ENCODE results near the gene GNAI1. TPM values are rescaled to one million over a fixed set of nuclear protein-coding genes. Genes with fewer than 3 reads are reported as not detected.
A peak's percentile ranks its signal among the peaks of the same experiment; 100 is the strongest.

The GNAI1 gene
- total and polyA plus RNA-seq, 10 of the 15 experiments (the other 5 are each of a cell fraction or from before 2014, with no cell fraction given): not detected

DNA sequence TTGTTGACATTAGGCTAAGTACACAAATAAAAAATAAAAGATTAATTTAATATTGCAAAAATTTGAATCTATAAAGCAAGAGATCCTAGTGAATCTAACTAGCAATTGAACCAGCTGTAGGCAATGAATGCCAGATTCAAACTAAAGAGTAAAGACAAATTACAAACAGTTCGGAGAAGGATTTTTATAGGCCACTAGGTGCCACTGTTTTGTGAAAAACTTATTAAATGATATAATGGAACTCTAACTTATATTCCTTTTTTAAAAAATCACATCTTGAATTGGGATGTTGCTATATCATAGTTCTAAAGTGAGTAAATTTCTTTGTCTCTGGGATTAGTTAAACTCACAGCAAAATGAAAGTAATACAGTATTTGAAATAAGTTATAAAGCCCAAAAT is 39.1 kb upstream of the GNAI1 start:
- no peaks in the 10 kb centered on the region for H3K4me1 ChIP-seq (ENCODE audit: control insufficient read depth, insufficient read depth, low read length)
- CTCF ChIA-PET: interaction anchor here (0.6 kb wide), 1 partner anchor 299 kb away, joined by 3 read pairs; no protein-coding TSS in a partner anchor
- DNase-seq (ENCODE audit: low read depth, low spot score) (no peak), ATAC-seq (no peak), FAIRE-seq (no peak)
- no peak overlapping the region for H3K27ac ChIP-seq (ENCODE audit: control insufficient read depth, insufficient read depth)
- no peaks in the 10 kb centered on the region for H3K36me3 ChIP-seq (ENCODE audit: control insufficient read depth in 2 of 2, insufficient read depth in 2 of 2, low read length in 1 of 2)
- no peaks in the 10 kb centered on the region for H3K27me3 ChIP-seq (replicated peaks in 1 of 2; ENCODE audit: control insufficient read depth in 2 of 2, insufficient read depth in 2 of 2, low read length in 1 of 2)
- RAD21 ChIA-PET (ENCODE audit: unreplicated experiment): no interaction called here
- H2AFZ ChIP-seq (ENCODE audit: control insufficient read depth, low read depth, low read length): no peak overlapping the region
- POLR2A ChIA-PET: no interaction called here
- no peak overlapping the region for H3K4me2 ChIP-seq (ENCODE audit: control insufficient read depth, insufficient read depth)
- in situ Hi-C loops (cut with MboI): no loop called here
- BruUV-seq (replicated peaks): no TSS peak
- SMC1A ChIA-PET (ENCODE audit: uncharacterized antibody, unreplicated experiment): interaction anchor here (1.0 to 1.2 kb wide), 2 partner anchors 8 to 19 kb away, joined by 3 read pairs; no protein-coding TSS in a partner anchor
- WGBS (ENCODE audit: insufficient coverage, insufficient replicate concordance, low lambda C conversion rate, missing lambda C conversion rate): 0% methylated on average over 1 of the region's 1 CpG
- no peak overlapping the region for H3K9ac ChIP-seq (ENCODE audit: control insufficient read depth, insufficient read depth, low read length)
- no peak overlapping the region for H3K4me3 ChIP-seq
- no peaks in the 10 kb centered on the region for H3K9me3 ChIP-seq (replicated peaks; ENCODE audit: control insufficient read depth, insufficient read depth, low read length)
- no peaks in the 10 kb centered on the region for H4K20me1 ChIP-seq (ENCODE audit: control insufficient read depth, insufficient read depth)
- intact Hi-C loops (cut with micrococcal nuclease; ENCODE audit: unreplicated experiment): no loop called here
- H3K79me2 ChIP-seq (ENCODE audit: control insufficient read depth, insufficient read depth, low read length): no peaks in the 10 kb centered on the region
- no peak for TF ChIP-seq ZNF274 (IDR thresholded peaks at IDR 0.05; ENCODE audit: insufficient read depth, insufficient read length)
- TF ChIP-seq RAD21 (IDR thresholded peaks at IDR 0.05; ENCODE audit: insufficient read depth, low read depth, low read length): 0 out of 2 replicates have a peak, but pooled peaks have one; percentile 10

DNA sequence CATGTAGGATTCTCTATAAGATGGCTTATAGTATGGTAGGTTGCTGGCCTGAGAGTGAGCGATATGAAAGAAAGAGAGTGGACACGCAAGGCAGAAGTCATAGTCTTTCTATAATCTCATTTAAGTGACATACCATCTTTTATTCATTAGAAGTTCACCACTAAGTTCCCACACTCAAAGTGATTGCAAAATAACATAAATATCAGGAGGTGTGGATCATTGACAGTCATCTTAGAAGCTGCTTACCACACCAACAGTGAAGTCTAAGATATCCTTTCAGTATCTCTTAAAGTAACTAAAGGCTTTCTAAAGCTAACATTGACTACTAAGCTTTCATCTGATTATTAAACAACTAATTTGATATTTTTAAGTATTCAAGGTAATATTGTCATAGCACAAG is 36.9 kb upstream of the GNAI1 start:
- CTCF ChIA-PET: interaction anchor here (0.6 to 1.7 kb wide), 3 partner anchors 9 to 753 kb away, joined by 3 to 5 read pairs (median 3); no protein-coding TSS in a partner anchor
- H3K9ac ChIP-seq (ENCODE audit: control insufficient read depth, insufficient read depth, low read length): no peak overlapping the region
- no peak overlapping the region for H2AFZ ChIP-seq (ENCODE audit: control insufficient read depth, low read depth, low read length)
- H3K36me3 ChIP-seq (ENCODE audit: control insufficient read depth in 2 of 2, insufficient read depth in 2 of 2, low read length in 1 of 2): no peaks in the 10 kb centered on the region
- WGBS (ENCODE audit: insufficient coverage, insufficient replicate concordance, low lambda C conversion rate, missing lambda C conversion rate): 30% methylated on average over 2 of the region's 2 CpGs
- H3K27ac ChIP-seq (ENCODE audit: control insufficient read depth, insufficient read depth): no peak overlapping the region
- H3K4me1 ChIP-seq (ENCODE audit: control insufficient read depth, insufficient read depth, low read length): no peaks in the 10 kb centered on the region
- no peak overlapping the region for H3K4me3 ChIP-seq
- RAD21 ChIA-PET (ENCODE audit: unreplicated experiment): no interaction called here
- intact Hi-C loops (cut with micrococcal nuclease; ENCODE audit: unreplicated experiment): no loop called here
- BruUV-seq (replicated peaks): no TSS peak
- DNase-seq (ENCODE audit: low read depth, low spot score) (no peak), FAIRE-seq (no peak), ATAC-seq (no peak)
- no peaks in the 10 kb centered on the region for H3K9me3 ChIP-seq (replicated peaks; ENCODE audit: control insufficient read depth, insufficient read depth, low read length)
- H3K79me2 ChIP-seq (ENCODE audit: control insufficient read depth, insufficient read depth, low read length): no peaks in the 10 kb centered on the region
- no peaks in the 10 kb centered on the region for H3K27me3 ChIP-seq (replicated peaks in 1 of 2; ENCODE audit: control insufficient read depth in 2 of 2, insufficient read depth in 2 of 2, low read length in 1 of 2)
- POLR2A ChIA-PET: no interaction called here
- in situ Hi-C loops (cut with MboI): no loop called here
- H4K20me1 ChIP-seq (ENCODE audit: control insufficient read depth, insufficient read depth): no peaks in the 10 kb centered on the region
- SMC1A ChIA-PET (ENCODE audit: uncharacterized antibody, unreplicated experiment): no interaction called here
- H3K4me2 ChIP-seq (ENCODE audit: control insufficient read depth, insufficient read depth): no peak overlapping the region
- TF ChIP-seq EED (IDR thresholded peaks at IDR 0.05; ENCODE audit: low read depth) (no peak), SMAD5 (IDR thresholded peaks at IDR 0.05; ENCODE audit: low read depth) (no peak), IKZF1 (conservative IDR thresholded peaks at IDR 0.05) (no peak), JUNB (IDR thresholded peaks at IDR 0.05) (no peak), ATF7 (IDR thresholded peaks at IDR 0.05; ENCODE audit: low read depth) (no peak), CBX5 (IDR thresholded peaks at IDR 0.05; ENCODE audit: low read depth) (no peak), IRF4 (IDR thresholded peaks at IDR 0.05; ENCODE audit: low read depth, low read length) (no peak), BHLHE40 (IDR thresholded peaks at IDR 0.05; ENCODE audit: borderline replicate concordance in 1 of 2, low read depth in 2 of 2, low read length in 1 of 2) (no peak), NFYA (IDR thresholded peaks at IDR 0.05; ENCODE audit: borderline replicate concordance, low read depth, low read length) (no peak), YBX1 (IDR thresholded peaks at IDR 0.05) (no peak), FOS (IDR thresholded peaks at IDR 0.05; ENCODE audit: borderline replicate concordance, extremely low read depth, insufficient read length) (no peak), NRF1 (conservative IDR thresholded peaks at IDR 0.05; ENCODE audit: low read depth, low read length) (no peak), YY1 (IDR thresholded peaks at IDR 0.05; ENCODE audit: low read depth, low read length) (no peak), ZBED1 (IDR thresholded peaks at IDR 0.05; ENCODE audit: borderline replicate concordance) (no peak), EP300 (IDR thresholded peaks at IDR 0.05; ENCODE audit: borderline replicate concordance in 1 of 2, control insufficient read depth in 1 of 2, low read depth in 2 of 2, low read length in 2 of 2) (no peak)

Data from GM12878 (cell line).